GM19035 (cell line): ENCODE data around the gene SH3RF3.

ENCODE experiments used
- ATAC-seq: cut with Tn5 transposase; IDR thresholded peaks from one replicate; pipeline ENCODE4 v1.9.1; 2021; ENCODE audit not compliant: unreplicated experiment

SH3RF3 gene

GRCh38 chr2:109439986-109440385 is 311.0 kb downstream of the SH3RF3 start:
- no peak for ATAC-seq

DNA sequence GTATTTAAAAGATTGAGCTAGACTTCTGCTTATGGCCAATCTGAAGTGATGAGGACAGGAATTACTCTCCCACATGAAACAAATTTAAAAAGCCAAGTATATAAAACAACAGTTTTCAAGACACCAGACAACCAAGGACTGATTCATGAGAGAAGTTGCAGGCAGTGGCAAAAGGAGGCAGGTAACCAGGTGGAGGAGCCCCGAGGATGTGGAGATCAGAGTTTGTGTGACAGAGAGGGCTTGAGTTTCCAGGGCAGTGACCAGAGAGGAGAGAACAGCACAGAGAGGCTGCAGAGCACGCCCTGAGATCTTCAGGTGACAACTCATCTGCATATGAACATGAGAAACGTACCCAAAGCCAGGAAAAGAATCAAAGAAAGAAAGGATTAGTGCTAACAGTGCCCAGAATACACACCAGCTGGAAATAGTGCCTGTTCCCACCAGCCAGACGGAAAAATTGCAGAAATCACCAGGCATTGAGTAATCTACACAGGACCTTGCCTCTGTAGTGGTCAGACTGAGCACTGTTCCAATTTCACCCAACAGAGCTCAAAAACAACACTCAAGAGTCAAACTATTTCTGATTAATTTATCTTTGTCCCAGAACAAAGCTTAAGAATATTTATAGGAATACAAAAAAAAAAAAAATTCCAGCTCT is 311.6 kb downstream of the SH3RF3 start:
- ATAC-seq = no peak

DNA sequence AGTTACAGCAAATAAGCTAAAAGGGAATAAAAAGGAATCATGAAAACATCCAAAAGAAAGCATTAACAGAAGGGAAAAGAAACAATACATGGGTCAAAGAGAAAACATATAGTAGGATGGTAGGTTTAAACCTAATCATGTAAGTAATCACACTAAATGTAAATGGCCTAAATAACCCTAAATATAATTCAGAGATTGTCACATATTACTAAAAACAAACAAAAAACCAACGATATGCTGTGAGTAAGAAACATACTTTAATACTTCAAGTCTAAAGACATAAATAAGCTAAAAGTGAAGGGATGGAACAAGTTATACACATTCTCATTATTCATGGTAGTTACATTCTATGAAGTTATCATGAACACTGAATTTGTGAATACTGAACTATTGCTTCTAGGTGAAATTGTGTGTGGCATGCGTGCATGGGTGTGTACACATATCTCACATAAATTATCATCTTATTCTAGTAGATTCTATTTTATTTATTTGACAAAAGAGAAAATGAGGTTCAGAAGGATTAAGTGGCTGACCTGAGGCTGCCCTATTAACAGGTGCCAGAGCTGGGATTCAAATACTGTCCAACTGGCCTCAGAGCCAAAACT is 313.8 kb downstream of the SH3RF3 start:
- no peak for ATAC-seq

- no peak for ATAC-seq
Observed at GRCh38 chr2:109444916-109445315, 315.9 kb downstream of the SH3RF3 start.

GRCh38 chr2:109446278-109447131 is 317.5 kb downstream of the SH3RF3 start:
- ATAC-seq = no peak

GRCh38 chr2:109447251-109447661 is 318.3 kb downstream of the SH3RF3 start:
- no peak for ATAC-seq

DNA sequence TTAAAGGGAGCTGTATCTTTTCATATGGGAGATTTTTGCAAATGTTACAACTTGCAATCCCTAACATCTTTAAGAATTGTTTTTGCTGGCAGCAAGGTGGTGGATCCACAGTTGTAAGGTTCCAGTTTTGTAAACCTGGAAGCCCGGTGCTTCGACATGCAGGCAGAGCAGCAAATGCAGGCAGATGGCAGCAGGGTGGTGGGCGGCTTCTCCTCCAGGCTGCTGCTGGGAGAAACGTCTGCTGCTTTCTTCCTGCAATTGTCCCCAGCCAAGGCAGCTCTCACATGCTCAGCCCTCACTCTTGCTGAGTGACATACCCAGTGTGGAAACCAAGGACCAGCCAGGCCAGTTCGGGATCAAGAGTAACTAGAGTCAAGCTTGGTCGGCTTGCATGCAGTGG is 318.8 kb downstream of the SH3RF3 start:
- ATAC-seq = no peak

DNA sequence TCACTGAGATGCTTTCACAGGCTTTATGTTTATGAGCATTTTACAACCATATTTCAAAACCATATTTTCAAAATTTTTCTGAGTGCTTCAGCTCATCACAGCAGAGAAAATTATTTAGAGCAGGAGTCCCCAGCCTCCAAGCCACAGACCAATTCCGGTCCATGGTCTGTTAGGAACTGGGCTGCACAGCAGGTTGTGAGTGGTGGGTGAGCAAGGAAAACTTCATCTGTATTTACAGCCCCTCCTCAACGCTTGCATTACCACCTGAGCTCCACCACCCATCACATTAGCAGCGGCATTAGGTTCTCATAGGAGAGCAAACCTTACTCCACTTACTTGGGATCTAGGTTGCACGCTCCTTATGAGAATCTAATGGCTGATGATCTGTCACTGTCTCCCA is 319.2 kb downstream of the SH3RF3 start:
- ATAC-seq = no peak

DNA sequence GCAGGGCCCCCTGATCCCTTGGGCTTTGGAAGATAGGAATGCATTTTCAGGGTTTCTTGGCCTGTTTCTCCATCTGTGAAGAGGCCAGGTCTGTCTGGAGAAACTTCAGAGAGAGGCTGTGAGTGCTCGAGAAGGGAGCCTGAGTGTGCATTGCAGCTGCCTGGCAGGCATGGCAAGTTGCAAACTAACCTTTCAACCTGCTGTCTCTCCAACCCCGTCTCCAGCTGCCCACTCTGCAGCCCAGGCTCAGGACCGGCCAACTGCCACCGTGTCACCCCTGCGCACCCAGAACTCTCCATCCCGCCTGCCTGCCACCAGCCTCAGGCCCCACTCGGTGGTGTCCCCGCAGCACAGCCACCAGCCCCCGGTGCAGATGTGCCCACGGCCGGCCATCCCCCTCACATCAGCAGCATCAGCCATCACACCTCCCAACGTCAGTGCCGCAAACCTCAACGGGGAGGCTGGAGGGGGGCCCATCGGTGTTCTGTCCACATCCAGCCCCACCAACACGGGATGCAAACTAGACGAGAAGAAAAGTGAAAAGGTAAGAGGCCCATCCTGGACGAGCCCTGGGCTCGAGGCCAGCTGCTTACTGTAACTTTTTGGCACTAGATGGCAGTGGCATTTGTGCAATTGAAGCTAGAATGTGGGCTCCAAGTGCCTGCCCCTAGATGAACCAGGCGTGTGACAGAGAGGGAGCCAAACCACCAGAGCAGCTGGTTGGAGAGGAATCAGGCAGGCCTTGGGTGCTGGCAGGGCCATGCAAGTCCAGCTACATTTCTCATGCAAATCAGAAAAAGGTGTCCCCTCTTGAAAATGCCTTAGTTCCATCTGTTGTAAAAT is 320.2 kb downstream of the SH3RF3 start:
- ATAC-seq = no peak

- no peak for ATAC-seq
Observed at GRCh38 chr2:109450574-109451273, 321.7 kb downstream of the SH3RF3 start.

- no peak for ATAC-seq
Observed at GRCh38 chr2:109451671-109452070, 322.7 kb downstream of the SH3RF3 start.

DNA sequence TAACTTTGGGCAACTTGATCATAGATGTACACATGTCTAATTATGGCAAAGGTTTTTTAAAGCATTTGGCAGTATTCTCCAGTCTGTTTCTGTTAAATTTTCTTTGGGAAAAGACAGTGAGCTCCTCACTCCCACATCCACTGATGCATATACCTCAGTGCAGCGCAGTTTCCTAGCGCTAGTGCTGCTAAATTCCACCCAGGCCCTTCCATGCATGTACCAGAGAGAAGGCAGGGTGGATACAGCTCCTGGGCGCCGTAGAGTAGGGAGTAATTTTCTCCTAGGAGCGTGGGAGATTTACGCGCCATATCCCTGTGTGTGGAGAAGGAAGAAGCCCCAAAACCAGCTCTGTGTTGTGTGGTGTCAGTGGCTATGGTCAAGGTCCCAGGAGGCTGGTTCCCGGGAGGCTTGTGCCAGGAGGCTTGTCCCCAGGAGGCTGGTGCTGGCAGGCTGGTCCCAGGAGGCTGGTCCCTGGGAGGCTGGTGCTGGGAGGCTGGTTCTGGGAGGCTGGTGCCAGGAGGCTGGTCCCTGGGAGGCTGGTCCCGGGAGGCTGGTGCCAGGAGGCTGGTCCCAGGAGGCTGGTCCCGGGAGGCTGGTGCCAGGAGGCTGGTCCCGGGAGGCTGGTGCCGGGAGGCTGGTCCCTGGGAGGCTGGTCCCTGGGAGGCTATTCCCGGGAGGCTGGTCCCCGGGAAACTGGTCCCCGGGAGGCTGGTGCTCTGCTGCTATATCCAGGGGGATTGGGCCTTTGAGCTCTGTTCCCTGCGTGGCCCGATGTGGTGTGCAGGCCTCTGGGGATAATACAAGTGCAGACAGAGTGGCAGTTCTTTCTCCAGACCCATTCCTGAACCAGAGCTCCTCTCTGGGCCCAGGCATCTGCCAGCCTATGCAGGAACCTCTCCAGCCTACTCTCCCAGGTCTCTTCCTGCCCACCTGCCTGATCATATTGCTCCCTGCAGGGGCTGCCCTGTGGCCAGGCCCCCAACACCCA is 323.6 kb downstream of the SH3RF3 start:
- ATAC-seq = no peak

GRCh38 chr2:109453371-109453995 is 324.5 kb downstream of the SH3RF3 start:
- no peak for ATAC-seq

- ATAC-seq = no peak
Observed at GRCh38 chr2:109454304-109454703, 325.3 kb downstream of the SH3RF3 start.

DNA sequence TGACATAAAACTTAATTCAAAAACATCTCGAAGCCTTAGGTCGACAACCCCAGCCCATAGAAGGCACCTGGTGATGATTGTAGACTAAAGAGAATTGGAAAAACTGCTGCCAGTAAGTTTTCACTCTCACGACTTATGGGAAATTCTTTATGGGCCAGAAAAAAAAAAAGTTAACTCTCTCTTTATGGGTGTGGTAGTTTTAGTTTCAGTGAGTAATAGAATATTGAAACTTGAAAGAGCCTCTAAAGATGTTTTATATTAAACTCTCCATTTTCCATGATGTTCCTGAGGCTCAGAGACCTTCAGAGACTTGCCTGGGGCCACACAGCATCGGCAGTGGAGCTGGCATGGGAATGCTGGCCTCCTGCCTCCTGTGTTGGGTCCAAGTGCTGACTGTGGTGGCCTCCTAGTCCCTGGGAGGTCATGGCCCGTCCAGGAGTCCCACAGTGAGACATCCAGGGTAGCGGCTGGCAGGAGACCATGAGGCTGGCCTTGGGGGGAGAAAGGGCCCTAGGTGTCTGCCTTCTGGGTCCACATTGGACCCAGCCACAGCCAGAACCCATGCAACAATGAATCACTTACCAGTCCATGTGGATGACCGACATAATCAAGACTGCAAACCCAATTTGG is 325.9 kb downstream of the SH3RF3 start:
- ATAC-seq = no peak

- no peak for ATAC-seq
Observed at GRCh38 chr2:109455731-109456691, 327.0 kb downstream of the SH3RF3 start.

GRCh38 chr2:109456776-109457175 is 327.8 kb downstream of the SH3RF3 start:
- ATAC-seq = no peak
